GM21619 (cell line): ENCODE measurements around the gene BCL2.

Experiments
- ATAC-seq: cut with Tn5 transposase; IDR thresholded peaks from one replicate; pipeline ENCODE4 v1.9.1; 2021; ENCODE audit not compliant: unreplicated experiment

Gene BCL2

DNA sequence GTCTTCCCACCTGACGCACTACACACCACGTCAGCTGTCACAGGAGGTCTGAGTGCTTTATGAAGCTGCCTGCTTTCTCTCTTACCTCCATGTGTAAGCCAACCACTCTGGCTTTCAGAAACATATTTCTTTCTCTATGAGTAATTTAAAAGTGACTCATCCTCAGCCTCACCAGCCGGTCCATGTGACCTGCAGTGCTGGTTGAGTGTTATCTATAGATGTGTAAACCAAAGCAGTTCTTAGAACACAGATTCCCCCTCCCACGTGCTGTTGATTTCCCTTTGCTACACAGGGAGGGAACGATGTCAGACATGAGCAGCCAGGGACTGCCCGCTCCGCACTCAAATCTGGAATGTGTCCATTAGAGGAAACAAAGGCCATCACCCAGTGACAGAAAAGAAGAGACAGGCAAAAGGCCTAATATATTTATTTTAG lies 157.8 kb downstream of the BCL2 start:
- ATAC-seq, result peak; percentile 55

DNA sequence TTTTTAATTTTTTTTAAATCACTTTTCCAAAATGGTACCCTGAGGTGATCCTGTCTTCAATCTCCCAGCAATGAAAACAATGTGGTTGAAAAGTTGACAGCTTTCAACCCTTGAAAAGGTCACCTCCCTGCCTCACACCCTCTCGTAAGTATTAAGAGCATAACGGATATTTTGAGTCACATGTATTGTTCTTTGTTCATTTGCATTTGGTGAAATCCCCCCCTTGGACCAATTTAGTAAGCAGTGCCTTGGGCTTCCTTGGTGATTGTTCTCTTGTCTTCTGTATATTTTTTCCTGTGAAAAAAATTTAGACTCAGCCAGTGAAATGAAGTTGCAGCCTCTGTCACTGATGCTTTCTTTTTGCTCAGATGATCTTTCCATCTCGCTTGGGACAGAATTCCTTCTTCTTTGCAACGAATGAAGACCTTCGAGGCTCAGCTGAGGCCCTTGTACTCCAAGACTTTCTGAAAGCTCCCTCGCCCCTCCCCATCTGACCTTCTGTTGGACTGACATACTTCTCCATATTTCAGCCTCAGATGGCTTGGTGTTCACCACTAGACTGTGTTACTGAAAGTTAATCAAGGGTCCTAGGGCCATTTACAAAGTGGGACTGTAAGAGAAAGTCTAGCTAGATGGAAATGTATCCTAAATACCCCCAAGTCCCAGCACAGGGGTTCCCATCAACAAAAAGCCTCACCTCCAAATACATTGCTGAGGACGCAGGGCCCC lies 158.4 kb downstream of the BCL2 start:
- ATAC-seq, result peak; percentile 16

DNA sequence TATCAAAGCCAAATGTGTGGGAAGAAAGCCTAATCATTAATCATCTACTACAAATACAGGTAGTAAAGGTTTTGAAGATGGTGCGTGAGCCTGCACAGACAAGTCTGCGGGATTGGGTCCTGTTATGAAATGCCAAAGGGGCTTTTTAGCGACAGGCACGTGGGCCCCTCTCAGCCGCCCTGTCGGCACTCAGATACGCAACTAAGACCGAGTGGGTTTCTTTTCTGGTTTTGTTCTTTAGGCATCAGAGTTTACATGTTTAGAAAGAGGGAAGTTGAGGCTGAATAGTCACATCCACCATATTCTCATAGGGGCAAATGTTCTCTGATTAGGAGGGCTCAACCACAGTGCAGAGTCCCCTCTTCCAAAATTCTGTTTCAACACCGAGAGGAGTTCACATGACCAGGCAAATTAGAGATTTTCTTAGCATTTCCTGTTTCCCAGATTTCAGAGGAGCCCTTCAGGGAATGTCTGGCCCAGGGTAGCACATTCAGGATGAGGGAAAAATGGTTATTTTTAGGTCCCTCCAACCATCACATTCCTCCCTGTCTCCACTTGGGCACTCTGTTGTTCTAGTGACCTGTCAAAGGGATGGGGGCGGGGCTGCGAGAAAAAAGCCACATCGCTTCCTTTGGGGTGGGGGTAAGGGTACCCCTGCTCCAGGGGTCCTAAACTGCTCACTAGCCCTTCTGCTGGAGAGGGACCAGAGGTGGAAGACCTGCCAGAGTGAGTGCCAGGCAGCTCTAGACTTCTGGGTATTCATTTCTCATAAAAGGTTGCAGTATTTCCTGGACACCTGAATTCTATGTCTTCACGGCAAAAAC lies 159.2 kb downstream of the BCL2 start:
- ATAC-seq, result no peak

DNA sequence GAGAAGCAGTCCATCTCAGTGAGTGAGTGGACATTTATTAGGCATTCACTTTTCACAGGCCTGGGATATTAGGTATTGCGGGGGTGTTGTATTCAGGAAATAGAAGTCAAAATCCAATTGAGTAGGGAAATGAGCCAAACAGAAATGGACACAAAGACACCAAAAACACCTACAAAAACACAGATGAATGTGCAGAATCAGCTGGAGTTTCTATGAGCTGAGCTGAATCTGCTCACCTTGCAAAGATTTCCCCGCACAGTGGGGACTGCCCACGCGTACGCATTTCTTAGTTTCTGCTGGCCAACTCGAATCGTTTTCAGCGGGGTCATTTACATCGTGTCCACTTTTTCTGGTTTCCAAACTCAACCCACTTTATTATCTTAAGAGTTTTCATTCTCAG lies 160.0 kb downstream of the BCL2 start:
- peak; percentile 6 for ATAC-seq

DNA sequence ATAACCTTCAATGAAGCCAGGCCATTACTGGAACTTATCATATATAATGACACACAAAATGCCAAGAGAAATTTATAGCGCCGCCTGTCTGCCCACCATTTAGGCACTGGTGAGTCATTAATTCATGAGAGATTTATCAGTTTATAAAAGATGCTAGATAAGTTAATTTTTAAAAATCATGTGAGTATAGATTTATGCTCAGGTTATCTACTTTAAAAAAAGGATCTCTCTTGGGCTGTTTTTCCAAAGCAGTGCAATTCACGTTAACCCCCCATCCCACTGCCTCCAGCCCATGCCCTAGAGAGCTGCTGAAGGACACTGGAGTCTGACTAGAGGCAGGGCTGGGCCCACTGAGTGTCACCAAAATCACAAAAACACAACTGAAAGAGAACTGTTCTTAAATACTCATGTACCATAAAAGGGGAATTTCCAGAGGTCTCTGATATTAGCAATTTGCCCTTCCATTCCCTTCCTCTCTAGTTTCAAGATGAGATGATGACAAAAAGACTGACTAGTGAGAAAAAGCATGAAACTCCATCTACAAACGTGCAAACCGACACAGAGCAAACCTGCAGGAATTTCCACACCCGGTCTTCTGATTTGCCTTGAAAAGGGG lies 160.8 kb downstream of the BCL2 start:
- ATAC-seq, result no peak

DNA sequence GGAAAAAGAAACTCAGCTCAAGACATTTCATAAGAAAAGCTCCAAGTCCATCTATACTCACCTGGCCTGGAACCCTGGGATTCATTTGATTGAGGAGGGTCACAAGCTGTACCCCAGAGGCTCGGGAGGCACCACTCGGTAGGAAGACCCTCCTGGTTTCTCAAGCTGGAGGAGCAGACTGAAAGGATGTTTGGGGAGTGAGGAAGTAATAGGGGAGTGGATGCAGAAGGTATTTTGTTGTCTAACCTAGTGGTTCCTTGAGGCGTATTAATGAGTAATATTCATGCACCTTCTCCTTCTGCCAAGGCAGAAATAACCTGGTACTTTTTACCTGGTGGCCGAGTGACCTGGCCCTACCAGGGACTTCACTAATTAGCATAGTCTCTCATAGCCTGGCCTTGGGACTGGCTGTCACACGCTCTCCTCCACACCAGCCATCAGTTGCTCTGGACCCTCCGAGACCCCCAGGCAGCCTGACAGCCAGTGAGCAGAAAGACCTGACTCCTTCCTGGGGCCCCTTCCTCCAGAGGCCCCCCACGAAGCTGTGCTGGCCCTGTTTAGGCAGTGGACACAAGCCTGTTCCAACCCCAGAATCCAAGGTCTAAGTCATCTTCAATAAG lies 161.4 kb downstream of the BCL2 start:
- no peak for ATAC-seq

DNA sequence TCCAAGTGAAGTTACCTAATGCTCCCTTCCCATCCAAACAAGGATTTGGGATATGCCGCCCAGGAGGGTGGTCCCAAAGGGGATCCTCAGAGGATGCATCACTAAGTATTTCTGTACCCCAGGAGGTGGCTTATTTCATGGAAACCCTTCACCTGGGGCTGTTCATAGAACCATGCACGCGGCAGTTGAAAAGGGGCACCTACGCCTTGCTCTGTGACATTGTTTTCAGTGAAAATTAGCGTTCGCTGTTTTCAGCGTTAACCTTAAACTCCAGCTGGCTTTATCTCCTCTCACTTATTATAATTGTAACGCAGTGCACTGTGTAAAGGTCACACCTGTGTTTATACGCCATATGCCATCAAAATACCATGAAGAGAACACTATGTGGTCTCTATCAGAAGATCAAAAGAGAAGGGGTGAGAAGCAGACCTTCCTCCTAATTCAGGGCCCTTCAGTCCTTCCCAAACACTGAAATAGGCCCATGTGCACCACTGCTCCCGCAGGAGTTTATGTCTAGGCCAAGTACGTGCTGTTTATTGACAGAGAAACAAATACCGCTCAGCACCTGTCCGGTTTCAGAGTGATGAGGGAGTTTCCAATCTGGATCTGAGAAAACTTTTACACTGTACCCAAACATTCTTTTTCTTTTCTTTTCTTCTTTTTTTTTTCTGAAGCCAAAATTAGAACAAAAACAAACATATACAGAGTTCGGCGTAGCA lies 162.1 kb downstream of the BCL2 start:
- ATAC-seq, result peak; percentile 8

DNA sequence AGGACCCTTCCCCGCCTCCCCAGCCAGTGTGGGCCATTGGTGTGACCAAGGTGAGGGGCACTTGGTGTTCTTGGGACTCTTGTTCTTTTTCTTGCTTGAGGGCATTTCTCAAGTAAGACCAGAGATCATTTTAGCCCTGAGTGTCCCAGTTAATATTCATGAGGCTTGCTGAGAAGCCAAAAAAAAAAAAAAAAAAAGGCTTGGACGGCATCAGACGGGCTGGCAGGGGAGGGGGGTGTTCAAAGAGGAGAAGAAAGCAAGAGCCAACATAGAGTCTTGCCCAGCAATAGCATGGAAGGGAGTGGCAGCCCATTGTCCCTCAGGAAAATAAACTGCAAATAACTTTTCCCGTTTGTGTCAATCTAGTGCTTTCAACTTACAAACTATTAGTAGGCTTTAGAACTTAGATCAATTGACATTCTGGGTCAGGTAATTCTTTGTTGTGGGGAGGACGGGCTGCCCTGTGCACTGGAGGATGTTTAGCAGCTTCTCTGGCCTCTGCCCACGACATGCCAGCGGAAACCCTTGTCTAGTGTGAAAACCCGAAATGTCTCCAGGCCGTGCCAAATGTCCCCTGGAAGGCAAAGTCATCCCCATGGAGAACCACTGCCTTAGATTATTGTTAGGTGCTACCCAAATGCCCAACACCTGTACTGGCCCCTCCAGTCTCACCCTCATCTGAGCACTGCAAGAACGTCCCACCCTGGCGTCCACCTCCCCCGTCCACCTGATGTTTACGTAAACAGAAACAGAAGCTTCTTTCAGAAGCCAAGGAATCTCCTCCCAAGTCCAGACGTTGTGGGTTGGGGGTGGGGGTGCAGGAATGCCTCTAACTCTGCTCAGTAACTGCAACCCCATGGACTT lies 163.4 kb downstream of the BCL2 start:
- no peak for ATAC-seq

DNA sequence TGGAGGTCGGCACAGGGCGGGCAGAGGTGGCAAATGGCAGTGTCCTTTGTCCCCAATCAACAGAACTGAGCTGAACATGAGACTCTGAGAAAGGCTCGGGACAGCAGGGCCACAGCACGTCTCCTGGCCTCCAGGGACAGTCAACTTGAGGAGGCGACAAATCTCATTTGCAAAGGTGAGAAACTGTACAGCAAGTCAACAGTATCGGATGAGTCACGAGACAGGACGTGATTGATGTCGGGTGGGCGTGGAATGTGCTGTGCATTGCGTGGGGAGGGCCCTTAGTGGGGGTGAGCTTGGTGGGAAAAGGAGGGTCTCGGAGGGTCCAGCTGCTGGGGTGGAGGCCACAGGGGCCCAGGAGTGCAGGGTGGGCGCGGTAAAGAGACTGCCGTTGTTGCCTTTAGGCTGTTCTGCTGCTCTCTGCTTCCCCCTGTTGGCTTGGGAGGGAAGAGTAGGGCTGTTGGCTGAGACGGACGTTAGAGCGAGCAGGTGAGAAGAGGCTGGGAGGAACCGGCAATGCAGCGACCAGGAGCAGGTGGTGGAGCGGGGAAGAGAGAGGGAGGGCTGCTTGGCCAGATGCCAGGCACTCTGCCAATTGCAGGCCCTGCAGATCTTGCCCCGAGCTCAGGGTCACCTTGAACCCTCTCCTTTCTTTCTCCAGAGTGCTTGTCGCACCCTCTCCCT lies 164.3 kb downstream of the BCL2 start:
- ATAC-seq, result peak; percentile 41

DNA sequence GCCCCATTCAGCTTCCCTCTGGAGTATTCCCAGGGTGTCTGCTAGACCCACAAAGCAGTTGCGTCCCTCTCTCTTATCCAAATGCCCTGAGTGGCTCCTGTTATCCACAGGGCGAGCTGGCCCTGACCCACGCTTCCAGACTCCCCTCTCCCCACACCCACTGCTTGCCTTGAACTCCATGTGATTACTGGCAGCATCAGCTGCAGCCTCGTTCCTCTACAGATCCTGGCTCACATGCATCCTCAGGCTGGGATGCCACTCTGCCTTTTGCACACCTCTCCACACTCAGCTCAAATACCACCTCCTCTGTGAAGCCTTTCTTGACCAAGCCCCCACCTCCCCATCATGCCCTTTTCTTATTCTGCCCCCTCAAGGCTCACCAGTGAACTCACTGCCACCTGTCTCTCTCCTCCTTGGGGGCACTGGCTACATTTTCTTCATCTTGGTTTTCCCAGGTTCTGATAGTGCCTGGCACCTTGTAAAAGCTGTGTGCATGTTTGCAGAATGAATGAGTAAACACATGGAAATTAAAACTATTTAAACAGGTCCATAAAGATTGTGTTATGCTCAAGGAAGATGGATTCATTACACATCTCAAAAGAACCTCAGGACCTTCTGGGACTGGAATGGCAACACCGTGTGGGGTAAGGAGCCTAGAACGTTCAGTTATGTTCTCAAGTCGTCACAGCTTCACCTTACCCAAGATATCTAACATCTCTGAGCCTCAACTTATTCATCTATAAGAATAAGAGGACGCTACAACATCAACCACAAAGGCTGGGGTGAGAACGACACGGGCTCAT lies 165.0 kb downstream of the BCL2 start:
- ATAC-seq, result no peak

DNA sequence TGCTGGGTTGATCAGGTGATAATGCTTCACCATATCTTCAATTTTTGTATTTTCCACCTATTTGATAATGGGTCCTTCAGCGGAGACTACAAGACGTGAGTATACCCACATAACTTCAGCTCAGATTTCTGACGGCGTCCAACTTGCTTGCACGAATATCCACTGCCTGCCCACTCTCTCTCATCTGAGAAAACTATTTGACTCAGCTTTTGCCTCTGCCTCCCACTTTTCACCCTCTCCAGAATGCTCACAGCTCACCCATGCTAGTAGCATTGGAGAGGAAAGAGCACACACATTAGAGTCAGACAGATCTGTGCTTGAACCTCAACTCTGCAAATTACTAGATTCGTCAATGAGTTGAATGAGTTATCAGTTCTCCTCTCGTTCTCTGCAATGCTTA lies 166.8 kb downstream of the BCL2 start:
- no peak for ATAC-seq

DNA sequence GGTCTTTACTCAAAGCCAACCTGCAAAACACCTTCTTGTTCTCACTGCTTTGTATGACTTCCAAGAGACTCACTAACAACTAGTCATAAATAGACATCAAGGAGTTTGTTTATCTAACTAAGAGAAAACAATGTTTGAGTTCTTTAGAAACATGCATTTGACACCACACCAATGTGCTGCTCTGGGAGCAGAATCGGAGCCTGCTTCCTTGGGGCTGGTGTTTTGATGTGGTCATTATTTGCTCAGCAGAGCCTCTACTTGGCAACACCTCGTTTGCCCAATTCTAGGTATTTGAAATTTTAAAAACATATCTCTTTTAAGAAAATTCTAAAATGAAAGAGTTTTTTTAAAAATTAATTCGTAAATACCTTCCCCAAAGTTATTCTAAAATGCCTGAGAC lies 167.5 kb downstream of the BCL2 start:
- no peak for ATAC-seq

DNA sequence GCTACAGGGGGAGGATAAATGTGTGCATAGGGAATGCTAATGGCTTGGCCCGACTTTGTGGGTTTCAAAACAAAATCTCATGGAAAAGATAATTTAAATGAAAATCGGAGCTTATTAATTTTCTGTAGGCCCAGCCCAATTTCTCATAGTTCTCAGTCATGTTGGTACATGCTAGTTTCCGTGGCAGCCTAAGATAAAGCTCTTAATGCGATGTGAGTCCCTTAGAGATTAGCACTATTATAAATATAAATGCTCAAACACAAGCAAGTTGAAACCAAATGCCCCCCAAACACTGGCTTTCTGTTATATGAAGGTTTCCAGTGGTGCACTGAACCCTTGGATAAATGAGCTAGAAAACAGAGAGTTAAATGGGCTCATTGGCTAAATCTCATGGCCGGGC lies 168.0 kb downstream of the BCL2 start:
- no peak for ATAC-seq

DNA sequence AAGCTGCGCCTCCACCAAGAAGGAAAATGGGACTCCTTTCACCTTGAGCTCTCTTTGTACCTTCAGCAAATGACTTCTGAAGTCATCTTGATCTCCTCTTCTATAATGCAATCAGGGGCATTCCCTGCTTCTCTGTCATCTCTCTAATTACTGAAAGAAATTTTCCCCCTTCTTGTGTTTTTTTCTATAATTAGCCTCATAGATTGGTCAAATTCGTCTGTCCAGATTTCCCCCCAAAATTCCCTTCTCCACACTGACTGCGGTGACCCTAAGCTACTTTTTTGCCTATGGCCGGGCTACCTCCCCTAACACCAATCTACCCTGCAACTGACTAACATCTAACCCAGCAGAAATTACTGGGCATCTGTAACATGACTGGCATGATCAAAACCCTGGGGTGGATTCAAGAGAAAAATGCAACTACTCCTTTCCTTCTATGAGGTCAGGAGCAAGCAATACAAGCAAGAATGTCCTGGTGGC lies 168.6 kb downstream of the BCL2 start:
- no peak for ATAC-seq

DNA sequence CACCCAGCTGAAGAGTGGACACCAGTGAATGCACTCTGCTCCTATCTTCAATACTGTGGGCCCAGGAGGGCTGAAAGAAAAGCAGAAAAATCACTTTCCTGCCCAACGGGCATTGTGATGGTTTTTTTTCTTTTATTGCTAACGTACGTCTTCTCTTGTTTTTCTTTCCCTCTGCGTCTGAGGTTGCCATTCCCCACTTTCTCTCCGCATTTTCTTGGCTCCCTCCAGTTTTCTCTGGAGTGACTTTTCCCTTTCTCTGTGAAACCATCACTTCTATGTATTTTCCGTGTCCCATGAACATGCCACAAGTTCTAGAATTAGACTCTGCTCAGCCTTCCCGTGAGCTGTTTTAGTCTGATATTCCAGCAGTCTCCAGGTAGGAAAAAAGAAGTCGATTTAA lies 169.2 kb downstream of the BCL2 start:
- no peak for ATAC-seq

DNA sequence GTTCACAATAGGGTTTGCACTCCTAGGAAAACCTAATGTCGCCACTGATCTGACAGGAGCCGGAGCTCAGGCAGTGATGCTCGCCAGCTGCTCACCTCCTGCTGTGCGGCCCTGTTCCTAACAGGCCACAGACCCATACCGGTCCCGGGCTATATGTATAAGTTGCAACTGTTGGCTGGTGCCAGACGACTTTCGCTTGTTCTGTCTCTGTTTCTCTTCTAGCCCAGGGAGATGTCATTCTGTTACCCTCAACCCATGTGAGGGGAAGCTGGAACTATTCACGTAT lies 170.3 kb downstream of the BCL2 start:
- no peak for ATAC-seq

DNA sequence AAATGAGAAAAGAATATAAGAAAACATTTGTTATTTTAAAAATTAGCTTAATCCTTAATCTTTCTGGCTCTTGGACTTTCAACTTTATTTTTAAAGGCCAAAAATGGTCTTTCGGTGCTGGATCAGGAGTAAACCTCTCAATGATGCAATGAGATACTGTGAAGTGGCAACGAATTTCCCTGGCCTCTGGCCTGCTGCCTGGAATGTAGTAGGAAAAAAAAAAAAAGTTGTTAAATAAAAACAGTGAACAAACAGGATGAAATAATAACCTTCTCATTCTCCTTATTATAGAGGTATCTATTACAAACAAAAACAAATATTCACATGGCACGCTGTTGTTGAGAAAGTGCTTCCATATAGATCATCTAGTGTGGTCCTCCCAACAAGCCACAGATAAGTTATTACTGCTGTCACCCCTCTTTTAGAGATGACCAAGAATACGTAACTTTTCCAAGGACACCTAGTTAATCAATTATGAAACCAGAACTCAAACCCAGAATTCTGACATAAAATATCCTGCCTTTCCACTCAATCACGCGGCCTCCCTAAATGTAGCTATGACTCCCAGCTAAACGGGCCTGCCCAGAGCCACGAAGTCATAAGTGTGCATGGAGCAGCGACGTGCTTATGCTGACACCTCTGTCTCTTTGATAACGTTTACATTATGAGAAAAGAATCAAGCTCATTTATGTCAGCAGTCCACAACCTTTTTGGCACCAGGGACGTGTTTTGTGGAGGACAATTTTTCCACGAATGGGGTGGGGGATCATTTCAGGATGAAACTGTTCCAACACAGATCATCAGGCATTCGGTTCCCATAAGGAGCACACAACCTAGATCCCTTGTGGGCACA lies 170.9 kb downstream of the BCL2 start:
- no peak for ATAC-seq

DNA sequence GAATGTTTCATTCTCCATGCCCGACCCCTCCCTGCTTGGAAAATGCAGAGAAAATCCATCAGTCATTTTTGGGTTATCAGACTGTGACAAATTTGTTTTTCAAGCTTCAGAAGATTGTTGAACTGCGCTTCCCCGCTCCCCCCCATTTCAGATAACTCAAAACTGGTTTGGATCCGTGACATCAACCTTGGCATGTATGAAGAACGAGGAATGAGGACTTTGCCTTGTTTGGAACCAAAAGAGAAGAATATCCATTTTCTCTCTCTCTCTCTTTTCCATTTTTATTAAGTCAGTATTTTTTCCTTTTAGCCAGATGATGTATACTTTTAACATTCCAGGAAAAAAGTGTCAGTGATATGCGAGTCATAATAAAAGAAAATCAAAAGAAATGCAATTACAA lies 171.6 kb downstream of the BCL2 start:
- ATAC-seq, result no peak
